H1 (cell line): ENCODE measurements around the gene COMMD1. TPM values are rescaled to one million over a fixed set of nuclear protein-coding genes. Genes with fewer than 3 reads are reported as not detected.

Experiments
- CTCF ChIA-PET: fragments of 300-600 bp; sonication (Branson Sonifier 250); formaldehyde crosslinking; loops from one replicate; lab custom pipeline; 2021; ENCODE audit not compliant: partially characterized antibody; lab: Charles Lee
- POLR2A ChIA-PET: fragments of 300-600 bp; sonication (Branson Sonifier 250); formaldehyde crosslinking; loops from one replicate; lab custom pipeline; 2021; ENCODE audit warnings: inconsistent platforms; ENCODE audit not compliant: partially characterized antibody; lab: Charles Lee
- DNase-seq, 2 experiments: peaks; one replicate each; pipeline versions ENCODE4 v3.0.0 to v3.0.0-alpha.2; 2010 to 2022; ENCODE audit warnings: low spot score in 2 of 2, low read depth in 1 of 2, mixed read lengths in 1 of 2
- FAIRE-seq: peaks from 2 replicates; lab custom pipeline; 2011; peaks lifted over from hg19 to GRCh38; lab: Jason Lieb, UNC
- H2AFZ ChIP-seq: 2 replicates; pipeline ENCODE4 v1.8.1; 2012; ENCODE audit warnings: low read length, inconsistent platforms
- H2AK5ac ChIP-seq: 2 replicates; pipeline ENCODE4 v1.6.1; 2013; ENCODE audit warnings: low read depth, low read length
- H2BK120ac ChIP-seq: replicated peaks from 2 replicates; pipeline ENCODE3; 2013; ENCODE audit warnings: low read depth, low read length, inconsistent platforms
- H2BK12ac ChIP-seq: 2 replicates; pipeline ENCODE4 v1.6.1; 2013; ENCODE audit warnings: low read depth, low read length
- H2BK15ac ChIP-seq: 2 replicates; pipeline ENCODE4 v1.6.1; 2013; ENCODE audit warnings: low read length
- H2BK20ac ChIP-seq: 2 replicates; pipeline ENCODE4 v1.6.1; 2013; ENCODE audit warnings: low read length
- H2BK5ac ChIP-seq: 2 replicates; pipeline ENCODE4 v1.6.1; 2013; ENCODE audit warnings: low read depth, low read length
- H3K14ac ChIP-seq: 2 replicates; pipeline ENCODE4 v1.6.1; 2013; ENCODE audit warnings: inconsistent platforms; ENCODE audit not compliant: insufficient read length
- H3K18ac ChIP-seq: 2 replicates; pipeline ENCODE4 v1.6.1; 2013; ENCODE audit warnings: low read length; ENCODE audit errors: extremely low read depth
- H3K23ac ChIP-seq: 2 replicates; pipeline ENCODE4 v1.6.1; 2013; ENCODE audit warnings: inconsistent platforms; ENCODE audit not compliant: insufficient read length
- H3K23me2 ChIP-seq: 2 replicates; pipeline ENCODE4 v1.6.1; 2013; ENCODE audit warnings: low read depth, low read length
- H3K27ac ChIP-seq: 2 replicates; pipeline ENCODE4 v1.6.1; 2011; ENCODE audit warnings: low read depth, low read length, inconsistent platforms
- H3K27me3 ChIP-seq, 4 experiments: replicated peaks in 1 of 4; 1 replicate in 1 of 4; 2 replicates in 3 of 4; pipeline versions ENCODE4 v1.6.1 to v1.8.1; 2011 to 2013; ENCODE audit warnings: low read length in 3 of 4, mild to moderate bottlenecking in 3 of 4, inconsistent platforms in 2 of 4, mixed read lengths in 2 of 4, moderate library complexity in 1 of 4; ENCODE audit not compliant: control insufficient read depth in 3 of 4, insufficient read depth in 3 of 4; ENCODE audit errors: extremely low read depth in 1 of 4
- H3K36me3 ChIP-seq, 4 experiments: 2 replicates each; pipeline versions ENCODE4 v1.6.1 to v1.8.1; 2011 to 2013; ENCODE audit warnings: mild to moderate bottlenecking in 4 of 4, low read length in 3 of 4, moderate library complexity in 2 of 4, control low read depth in 1 of 4, inconsistent platforms in 1 of 4; ENCODE audit not compliant: insufficient read depth in 4 of 4, control insufficient read depth in 2 of 4
- H3K4ac ChIP-seq: replicated peaks from 2 replicates; pipeline ENCODE3; 2013; ENCODE audit warnings: low read length, low read depth, mixed read lengths, inconsistent platforms; ENCODE audit not compliant: insufficient read length
- H3K4me1 ChIP-seq, 4 experiments: replicated peaks in 1 of 4; 1 replicate in 1 of 4; 2 replicates in 3 of 4; pipeline versions ENCODE4 v1.6.1 to v1.8.1; 2011 to 2013; ENCODE audit warnings: low read length in 3 of 4, inconsistent platforms in 2 of 4, mixed read lengths in 1 of 4; ENCODE audit not compliant: insufficient read depth in 4 of 4, control insufficient read depth in 3 of 4
- H3K4me2 ChIP-seq, 2 experiments: 2 replicates each; pipeline versions ENCODE4 v1.6.1 to v1.8.1; 2011 to 2013; ENCODE audit warnings: low read depth in 2 of 2, low read length in 2 of 2, control low read depth in 1 of 2, inconsistent platforms in 1 of 2, mild to moderate bottlenecking in 1 of 2; ENCODE audit not compliant: insufficient read depth in 1 of 2
- H3K4me3 ChIP-seq, 4 experiments: fragments of 200-600, 300-600 bp in 1 of 4; sonication (generic), shearing (Covaris generic), sonication (Bioruptor Twin) in 1 of 4; 2 replicates each; pipeline versions ENCODE4 v1.5.1 to v1.8.1; 2011 to 2016; ENCODE audit warnings: low read length in 4 of 4, low read depth in 3 of 4, control low read depth in 2 of 4, inconsistent platforms in 2 of 4, mild to moderate bottlenecking in 2 of 4, mixed read lengths in 1 of 4, moderate library complexity in 1 of 4; ENCODE audit not compliant: insufficient read depth in 2 of 4; ENCODE audit errors: extremely low read depth in 1 of 4
- H3K56ac ChIP-seq: replicated peaks from 2 replicates; pipeline ENCODE3; 2013; ENCODE audit warnings: low read depth, mild to moderate bottlenecking, mixed read lengths, low read length, inconsistent platforms; ENCODE audit not compliant: insufficient read length
- H3K79me1 ChIP-seq: 2 replicates; pipeline ENCODE4 v1.6.1; 2013; ENCODE audit warnings: low read depth, low read length, control low read depth
- H3K79me2 ChIP-seq, 2 experiments: 2 replicates each; pipeline versions ENCODE4 v1.6.1 to v1.8.1; 2012 to 2013; ENCODE audit warnings: low read length in 2 of 2, mild to moderate bottlenecking in 2 of 2, inconsistent platforms in 1 of 2; ENCODE audit not compliant: insufficient read depth in 2 of 2, control insufficient read depth in 1 of 2
- H3K9ac ChIP-seq, 4 experiments: replicated peaks in 1 of 4; 1 replicate in 1 of 4; 2 replicates in 3 of 4; pipeline versions ENCODE4 v1.6.1 to v1.8.1; 2011 to 2013; ENCODE audit warnings: low read depth in 3 of 4, low read length in 3 of 4, control low read depth in 2 of 4, mild to moderate bottlenecking in 2 of 4, moderate library complexity in 2 of 4, inconsistent platforms in 1 of 4; ENCODE audit errors: extremely low read depth in 1 of 4
- H3K9me3 ChIP-seq, 2 experiments: 2 replicates each; pipeline versions ENCODE4 v1.6.1 to v1.8.1; 2012 to 2013; ENCODE audit warnings: mild to moderate bottlenecking in 2 of 2, moderate library complexity in 2 of 2, control low read depth in 1 of 2, inconsistent platforms in 1 of 2, low read depth in 1 of 2, low read length in 1 of 2, mixed read lengths in 1 of 2; ENCODE audit not compliant: insufficient read depth in 2 of 2
- H4K20me1 ChIP-seq, 2 experiments: replicated peaks in 1 of 2; 2 replicates each; pipeline versions ENCODE3 to v1.8.1; 2011 to 2013; ENCODE audit warnings: inconsistent platforms in 2 of 2, low read length in 2 of 2, mild to moderate bottlenecking in 1 of 2; ENCODE audit not compliant: insufficient read depth in 2 of 2, control insufficient read depth in 1 of 2
- H4K5ac ChIP-seq: 2 replicates; pipeline ENCODE4 v1.6.1; 2013; ENCODE audit warnings: low read length, low read depth, mixed read lengths, inconsistent platforms; ENCODE audit not compliant: insufficient read length
- H4K8ac ChIP-seq: 2 replicates; pipeline ENCODE4 v1.8.0; 2013; ENCODE audit warnings: mild to moderate bottlenecking, moderate library complexity, low read length, inconsistent platforms; ENCODE audit not compliant: insufficient read depth; ENCODE audit errors: extremely low read depth
- H4K91ac ChIP-seq: replicated peaks from 2 replicates; pipeline ENCODE3; 2013; ENCODE audit warnings: low read length, mixed read lengths, inconsistent platforms; ENCODE audit not compliant: insufficient read length
- BACH1 ChIP-seq: IDR thresholded peaks from 2 replicates; pipeline ENCODE4 v1.6.1; 2012; ENCODE audit warnings: low read length, improper control_type of control experiment
- CEBPB ChIP-seq: IDR thresholded peaks from 2 replicates; pipeline ENCODE4 v1.6.1; 2012; ENCODE audit warnings: low read depth, low read length
- CTBP2 ChIP-seq: IDR thresholded peaks from 2 replicates; pipeline ENCODE4 v1.7.0; 2011; ENCODE audit warnings: borderline replicate concordance, mild to moderate bottlenecking, moderate library complexity, mixed read lengths, low read length; ENCODE audit not compliant: insufficient read depth, insufficient read length
- E2F6 ChIP-seq: IDR thresholded peaks from 2 replicates; pipeline ENCODE4 v1.6.1; 2012; ENCODE audit warnings: inconsistent platforms
- EGR1 ChIP-seq: IDR thresholded peaks from 2 replicates; pipeline ENCODE4 v1.6.1; 2011; ENCODE audit warnings: low read depth, low read length, borderline replicate concordance
- KDM1A ChIP-seq: fragments of 200-600, 300-600 bp; sonication (generic); IDR thresholded peaks from 2 replicates; pipeline ENCODE4 v1.7.1; 2016; ENCODE audit warnings: mild to moderate bottlenecking, low read length, borderline replicate concordance
- PHF8 ChIP-seq: fragments of 200-600 bp; sonication (generic); conservative IDR thresholded peaks from 2 replicates; pipeline ENCODE4 v1.7.1; 2012; ENCODE audit warnings: low read depth, mild to moderate bottlenecking, inconsistent platforms, low read length, moderate library complexity
- POLR2AphosphoS5 ChIP-seq: IDR thresholded peaks from 2 replicates; pipeline ENCODE4 v1.6.1; 2011; ENCODE audit warnings: low read depth, low read length
- RXRA ChIP-seq: IDR thresholded peaks from 2 replicates; pipeline ENCODE4 v1.6.1; 2011; ENCODE audit warnings: low read depth, mild to moderate bottlenecking, low read length, moderate library complexity; ENCODE audit not compliant: insufficient read depth
- SIRT6 ChIP-seq: IDR thresholded peaks from one replicate; pipeline ENCODE4 v1.7.1; 2012; ENCODE audit warnings: low read length, inconsistent platforms
- SIX5 ChIP-seq: IDR thresholded peaks from 2 replicates; pipeline ENCODE4 v1.6.1; 2011; ENCODE audit warnings: mild to moderate bottlenecking, low read depth, low read length
- SRF ChIP-seq: IDR thresholded peaks from 2 replicates; pipeline ENCODE4 v1.6.1; 2011; ENCODE audit warnings: mild to moderate bottlenecking, low read depth, low read length, moderate library complexity
- SUZ12 ChIP-seq: fragments of 200-600 bp; sonication (generic); IDR thresholded peaks from 2 replicates; pipeline ENCODE4 v1.6.1; 2012; ENCODE audit warnings: mild to moderate bottlenecking, inconsistent platforms, low read length, moderate library complexity, mixed read lengths
- TBP ChIP-seq: IDR thresholded peaks from 2 replicates; pipeline ENCODE4 v1.6.1; 2011; ENCODE audit warnings: low read depth, low read length, improper control_type of control experiment
- YY1 ChIP-seq: IDR thresholded peaks from 2 replicates; pipeline ENCODE4 v1.6.1; 2011; ENCODE audit warnings: low read depth, mild to moderate bottlenecking, low read length
- ZNF274 ChIP-seq: IDR thresholded peaks from 2 replicates; pipeline ENCODE4 v1.7.0; 2012; ENCODE audit warnings: low read length, borderline replicate concordance; ENCODE audit errors: extremely low read depth
- polyA plus RNA-seq, 7 experiments: library from polyadenylated mRNA; depleted of rRNA in 3 of 7; stranded (reverse) in 5 of 7; unstranded in 2 of 7; fragments of >200 nt in 5 of 7; fragments of 200-250 nt in 2 of 7; gene quantifications; 1 replicate in 5 of 7; 2 replicates in 1 of 7; 4 replicates in 1 of 7; pipeline versions ENCODE4 v1.2.1 to v1.2.3, GENCODE V29; 2011 to 2013; ENCODE audit warnings: missing spikeins in 2 of 7, mixed read lengths in 2 of 7
- total RNA-seq: library from RNA; stranded (reverse); fragmentation: NEBNext Ultra II Directional; extraction: Animal tissue kit (Norgen Biotek cat#: 25700); gene quantifications from 2 replicates; pipeline ENCODE4 v1.2.1, GENCODE V29; 2021

COMMD1 gene
- total and polyA plus RNA-seq, 2 of the 8 experiments (the other 6 are each of a cell fraction or from before 2014, with no cell fraction given) = 23.5 to 28.3 TPM

DNA sequence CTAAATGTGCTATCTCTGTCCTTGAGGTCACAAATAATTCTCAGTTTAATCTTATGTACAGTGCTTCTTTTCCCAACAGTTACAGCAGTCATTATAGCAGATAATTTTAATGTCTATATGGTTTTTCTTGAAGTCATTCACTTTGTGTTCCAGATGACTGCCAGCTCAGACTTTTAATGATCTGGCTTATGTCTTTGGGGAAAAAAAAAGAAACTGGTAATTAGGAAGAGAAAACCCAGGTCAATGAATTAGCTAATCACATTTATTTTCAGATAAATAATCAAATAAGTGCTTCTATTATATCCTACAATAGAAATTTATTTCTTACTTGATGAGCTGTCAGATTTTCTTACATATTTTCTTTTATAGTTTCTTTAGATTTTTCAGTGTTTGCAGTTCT, 96.0 kb downstream of the COMMD1 start:
- no peak overlapping the region for H3K4me2 ChIP-seq
- H4K20me1 ChIP-seq = no peaks in the 10 kb centered on the region
- H2BK120ac ChIP-seq = no peak overlapping the region
- H3K27ac ChIP-seq = no peak overlapping the region
- no peak overlapping the region for H3K9ac ChIP-seq
- no peaks in the 10 kb centered on the region for H3K27me3 ChIP-seq
- H2BK20ac ChIP-seq = no peak overlapping the region
- no peak for FAIRE-seq
- no peak overlapping the region for H3K14ac ChIP-seq
- H3K23me2 ChIP-seq = no peaks in the 10 kb centered on the region; the same call in 1 of the 2 replicates
- ChIA-PET CTCF (interaction anchor here (0.8 to 4.6 kb wide), 7 partner anchors 13 to 422 kb away, joined by 3 to 20 read pairs (median 4); no protein-coding TSS in a partner anchor), POLR2A (interaction anchor here (0.6 kb wide), 1 partner anchor 33 kb away, joined by 3 read pairs; no protein-coding TSS in a partner anchor)
- no peak overlapping the region for H2BK15ac ChIP-seq
- H2AK5ac ChIP-seq = no peak overlapping the region
- no peak overlapping the region for H3K56ac ChIP-seq
- H3K4ac ChIP-seq = no peak overlapping the region
- no peaks in the 10 kb centered on the region for H3K79me2 ChIP-seq
- no peaks in the 10 kb centered on the region for H3K4me1 ChIP-seq
- no peak overlapping the region for H4K91ac ChIP-seq
- no peak for DNase-seq
- no peak overlapping the region for H2AFZ ChIP-seq
- H3K36me3 ChIP-seq = no peaks in the 10 kb centered on the region
- no peak overlapping the region for H4K8ac ChIP-seq
- no peak overlapping the region for H2BK12ac ChIP-seq
- no peak overlapping the region for H4K5ac ChIP-seq
- H3K9me3 ChIP-seq = no peaks in the 10 kb centered on the region
- no peak overlapping the region for H3K18ac ChIP-seq
- no peak overlapping the region for H3K4me3 ChIP-seq
- no peak overlapping the region for H2BK5ac ChIP-seq
- no peak overlapping the region for H3K23ac ChIP-seq
- H3K79me1 ChIP-seq = no peaks in the 10 kb centered on the region
- no peak for TF ChIP-seq PHF8
- TF ChIP-seq YY1 = no peak
- TF ChIP-seq CEBPB = no peak
- TF ChIP-seq RXRA = no peak
- no peak for TF ChIP-seq SUZ12
- TF ChIP-seq SIX5 = no peak
- no peak for TF ChIP-seq TBP
- no peak for TF ChIP-seq POLR2AphosphoS5
- no peak for TF ChIP-seq SRF
- TF ChIP-seq ZNF274 = no peak
- no peak for TF ChIP-seq KDM1A
- TF ChIP-seq BACH1 = no peak
- TF ChIP-seq SIRT6 = no peak
- no peak for TF ChIP-seq CTBP2
- no peak for TF ChIP-seq EGR1
- no peak for TF ChIP-seq E2F6
